ENCODE results near the gene FBXL2.

Gene FBXL2

DNA sequence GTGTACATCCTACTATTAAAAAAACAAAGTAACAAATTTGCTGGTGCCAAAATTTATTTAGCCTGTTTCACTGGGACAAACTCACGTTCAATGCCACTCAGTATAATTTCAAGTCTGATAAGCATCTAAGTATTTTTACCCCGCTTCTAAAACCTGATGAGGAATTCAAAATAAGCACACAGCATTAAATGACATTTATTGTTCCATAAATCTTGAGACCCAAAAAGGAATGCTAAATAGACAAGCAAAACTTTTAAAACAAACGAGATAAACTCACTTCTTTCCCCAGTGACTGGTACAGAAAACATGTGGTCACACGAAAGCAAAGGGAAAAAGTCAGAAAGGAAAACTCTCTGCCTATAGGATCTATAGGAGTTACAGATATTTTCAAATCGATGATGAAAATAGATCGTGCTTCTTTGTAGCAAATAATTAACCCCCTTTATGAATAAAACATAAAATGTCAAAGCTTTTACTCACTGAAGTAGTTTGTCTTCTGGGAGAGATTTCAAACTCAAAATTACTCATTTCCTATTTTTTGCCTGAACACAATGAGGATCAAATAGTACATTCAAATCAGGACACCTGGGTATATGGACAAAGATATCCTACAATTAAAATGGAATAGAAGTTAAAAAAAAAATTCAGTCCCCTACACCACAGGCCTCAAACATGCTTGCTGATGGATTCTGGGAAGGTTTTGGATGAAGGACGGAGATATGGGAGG lies 111.3 kb downstream of the FBXL2 start:
- TF ChIP-seq, protein P1, sequence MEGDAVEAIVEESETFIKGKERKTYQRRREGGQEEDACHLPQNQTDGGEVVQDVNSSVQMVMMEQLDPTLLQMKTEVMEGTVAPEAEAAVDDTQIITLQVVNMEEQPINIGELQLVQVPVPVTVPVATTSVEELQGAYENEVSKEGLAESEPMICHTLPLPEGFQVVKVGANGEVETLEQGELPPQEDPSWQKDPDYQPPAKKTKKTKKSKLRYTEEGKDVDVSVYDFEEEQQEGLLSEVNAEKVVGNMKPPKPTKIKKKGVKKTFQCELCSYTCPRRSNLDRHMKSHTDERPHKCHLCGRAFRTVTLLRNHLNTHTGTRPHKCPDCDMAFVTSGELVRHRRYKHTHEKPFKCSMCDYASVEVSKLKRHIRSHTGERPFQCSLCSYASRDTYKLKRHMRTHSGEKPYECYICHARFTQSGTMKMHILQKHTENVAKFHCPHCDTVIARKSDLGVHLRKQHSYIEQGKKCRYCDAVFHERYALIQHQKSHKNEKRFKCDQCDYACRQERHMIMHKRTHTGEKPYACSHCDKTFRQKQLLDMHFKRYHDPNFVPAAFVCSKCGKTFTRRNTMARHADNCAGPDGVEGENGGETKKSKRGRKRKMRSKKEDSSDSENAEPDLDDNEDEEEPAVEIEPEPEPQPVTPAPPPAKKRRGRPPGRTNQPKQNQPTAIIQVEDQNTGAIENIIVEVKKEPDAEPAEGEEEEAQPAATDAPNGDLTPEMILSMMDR (IDR thresholded peaks at IDR 0.05; ENCODE audit: low read depth, low read length, missing control alignments), result no peak
- no peak overlapping the region for H3K4me3 ChIP-seq (ENCODE audit: low read depth, low read length)
- in situ Hi-C loops (cut with HindIII; ENCODE audit: low sequenced_read_pairs), result no loop called here
- DNase-seq (ENCODE audit: low read depth), result no peak

DNA sequence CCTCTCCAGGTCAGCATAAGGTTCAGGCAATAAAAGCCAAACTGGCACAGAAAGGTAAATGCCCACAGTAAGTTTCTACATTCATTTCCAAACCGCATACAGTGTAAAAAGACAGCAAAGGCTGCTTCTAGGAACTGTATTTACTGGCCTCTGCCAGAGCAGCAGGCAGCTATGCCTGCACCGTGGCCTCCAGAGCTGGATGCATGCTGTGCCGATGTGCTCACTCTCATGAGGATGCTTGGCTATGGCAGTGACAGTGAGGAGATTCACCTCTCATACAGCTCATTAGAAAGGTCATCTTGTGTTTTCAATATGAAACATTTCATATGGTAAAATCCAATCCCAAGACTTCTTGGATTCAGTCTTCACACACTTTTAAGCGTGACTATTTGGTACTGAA lies 112.7 kb downstream of the FBXL2 start:
- in situ Hi-C loops (cut with HindIII; ENCODE audit: low sequenced_read_pairs), result no loop called here
- no peak for DNase-seq (ENCODE audit: low read depth)
- no peak overlapping the region for H3K4me3 ChIP-seq (ENCODE audit: low read depth, low read length)
- TF ChIP-seq, protein P1 (IDR thresholded peaks at IDR 0.05; ENCODE audit: low read depth, low read length, missing control alignments), result no peak

DNA sequence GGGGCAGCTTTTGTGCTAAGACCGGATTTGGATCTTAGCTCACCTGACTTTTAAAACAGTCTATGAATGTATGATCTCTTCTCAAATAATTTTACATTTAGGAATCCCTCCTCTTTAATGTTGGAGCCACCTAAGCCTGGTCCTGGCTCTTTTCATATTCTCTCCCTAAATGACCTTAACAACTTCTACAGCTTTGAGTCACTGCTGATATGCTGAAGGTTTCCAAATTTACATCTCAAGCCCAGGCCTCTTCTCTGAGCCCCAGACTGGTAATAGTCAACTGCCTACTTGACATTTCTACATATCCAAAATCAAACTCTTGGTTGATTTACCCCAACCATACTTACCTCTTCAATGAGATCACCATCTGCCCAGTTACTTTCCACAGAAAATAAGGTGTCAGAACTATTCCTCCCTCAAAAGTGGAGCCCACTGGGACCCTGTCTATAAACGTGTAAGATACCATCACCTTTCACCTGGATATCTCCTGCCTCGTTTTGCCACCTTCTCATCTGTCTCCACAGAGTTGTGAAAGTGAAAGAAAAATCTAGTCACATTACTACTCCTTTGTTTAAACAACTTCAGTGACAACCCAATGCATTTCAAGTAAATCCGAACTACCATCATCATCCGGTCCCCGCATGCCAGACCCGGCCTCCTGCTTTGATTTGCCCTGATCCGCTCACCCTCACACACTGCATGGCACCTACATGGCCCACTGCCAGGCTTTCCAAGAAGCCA lies 114.2 kb downstream of the FBXL2 start:
- TF ChIP-seq, protein P1 (IDR thresholded peaks at IDR 0.05; ENCODE audit: low read depth, low read length, missing control alignments), result no peak
- no peak for DNase-seq (ENCODE audit: low read depth)
- H3K4me3 ChIP-seq (ENCODE audit: low read depth, low read length), result no peak overlapping the region
- in situ Hi-C loops (cut with HindIII; ENCODE audit: low sequenced_read_pairs), result no loop called here

DNA sequence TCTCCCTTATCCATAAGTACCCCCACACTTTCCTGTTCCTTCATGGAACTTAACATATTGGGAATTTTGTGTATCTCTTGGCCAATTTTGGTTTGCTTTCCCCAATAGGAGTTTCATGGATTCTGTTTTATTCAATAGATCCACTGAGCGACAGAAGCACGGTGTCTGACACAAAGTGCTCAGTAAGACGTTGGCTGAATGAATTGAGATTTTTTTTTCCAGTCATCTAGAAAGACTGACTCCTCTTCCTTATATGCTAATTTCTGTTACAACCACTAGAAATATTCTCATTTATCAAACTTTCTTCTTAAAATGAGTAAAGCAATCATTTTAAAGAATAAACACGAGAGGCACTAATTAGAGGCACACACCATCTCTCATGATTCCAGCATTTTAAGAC lies 114.9 kb downstream of the FBXL2 start:
- TF ChIP-seq, protein P1 (IDR thresholded peaks at IDR 0.05; ENCODE audit: low read depth, low read length, missing control alignments), result no peak
- in situ Hi-C loops (cut with HindIII; ENCODE audit: low sequenced_read_pairs), result no loop called here
- DNase-seq (ENCODE audit: low read depth), result no peak
- H3K4me3 ChIP-seq (ENCODE audit: low read depth, low read length), result no peak overlapping the region

DNA sequence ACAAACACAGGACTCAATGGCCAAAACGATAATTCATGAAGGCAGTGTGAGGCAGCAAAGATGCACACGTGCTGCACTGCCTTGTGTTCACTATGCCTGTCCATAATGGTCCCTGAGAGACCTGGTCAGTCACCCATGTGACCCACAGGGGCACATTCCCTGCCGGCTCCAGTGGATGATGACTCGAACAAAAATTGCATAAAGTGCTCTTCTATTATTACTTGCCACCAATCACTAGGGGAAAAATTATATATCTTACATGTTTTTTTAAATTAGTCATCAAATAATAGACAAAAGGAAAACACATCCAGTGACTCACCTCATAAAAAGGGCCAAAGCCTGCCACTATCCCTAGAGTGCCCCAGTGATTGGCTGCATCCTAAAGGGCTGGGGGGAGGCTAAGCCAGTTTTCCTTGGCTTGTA lies 115.5 kb downstream of the FBXL2 start:
- peak; percentile 70 for DNase-seq (ENCODE audit: low read depth)
- in situ Hi-C loops (cut with HindIII; ENCODE audit: low sequenced_read_pairs), result no loop called here
- no peak overlapping the region for H3K4me3 ChIP-seq (ENCODE audit: low read depth, low read length)
- TF ChIP-seq, protein P1 (IDR thresholded peaks at IDR 0.05; ENCODE audit: low read depth, low read length, missing control alignments), result no peak

DNA sequence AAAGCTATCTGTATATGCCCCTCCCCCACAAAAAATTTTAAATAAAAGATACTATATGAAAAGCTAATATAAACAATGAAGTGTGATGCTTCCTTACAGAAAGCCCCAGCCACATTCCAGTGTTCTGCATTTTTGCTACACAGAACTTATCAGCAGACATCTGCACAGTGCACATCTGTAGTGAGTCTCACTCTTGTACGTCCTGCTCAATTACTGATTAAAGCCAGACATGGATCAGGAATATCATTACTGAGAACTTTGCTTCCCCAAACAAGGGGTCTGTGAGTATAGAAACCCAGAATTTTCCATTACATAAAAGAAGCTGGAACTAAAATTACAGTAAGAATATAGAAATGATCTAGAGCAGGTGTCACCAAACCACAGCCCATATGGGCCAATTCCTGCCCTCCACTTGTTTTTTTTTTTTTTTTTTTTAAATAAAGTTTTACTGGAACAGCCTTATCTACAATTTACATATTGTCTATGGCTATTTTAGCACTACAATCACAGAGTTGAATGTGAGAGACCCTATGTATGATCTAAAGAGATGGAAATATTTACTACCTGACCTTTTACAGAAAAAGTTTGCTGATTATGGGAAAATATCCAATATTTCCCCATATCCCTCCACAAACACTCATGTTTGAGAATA lies 117.3 kb downstream of the FBXL2 start:
- no peak for DNase-seq (ENCODE audit: low read depth)
- H3K4me3 ChIP-seq (ENCODE audit: low read depth, low read length), result no peak overlapping the region
- TF ChIP-seq, protein P1 (IDR thresholded peaks at IDR 0.05; ENCODE audit: low read depth, low read length, missing control alignments), result no peak
- in situ Hi-C loops (cut with HindIII; ENCODE audit: low sequenced_read_pairs), result no loop called here

Data from astrocyte of the cerebellum (primary cell).